ENCODE measurements around the gene KRT6A.

The KRT6A gene

GRCh38 chr12:52493172-52493571 lies at the start of gene KRT6A:
Gene KRT6A, minus strand, starts transcription at chr12:52493257. Its CDS starts 69 bp downstream, at chr12:52493188.
- DNase-seq (ENCODE audit: low spot score), result no peak

- no peak for DNase-seq (ENCODE audit: low spot score)
Measured at GRCh38 chr12:52542157-52542556, 49.1 kb upstream of the KRT6A start.

- DNase-seq (ENCODE audit: low spot score), result no peak
Measured at GRCh38 chr12:52541709-52542108, 48.7 kb upstream of the KRT6A start.

GRCh38 chr12:52540531-52540930 lies 47.5 kb upstream of the KRT6A start:
- DNase-seq (ENCODE audit: low spot score), result no peak

DNA sequence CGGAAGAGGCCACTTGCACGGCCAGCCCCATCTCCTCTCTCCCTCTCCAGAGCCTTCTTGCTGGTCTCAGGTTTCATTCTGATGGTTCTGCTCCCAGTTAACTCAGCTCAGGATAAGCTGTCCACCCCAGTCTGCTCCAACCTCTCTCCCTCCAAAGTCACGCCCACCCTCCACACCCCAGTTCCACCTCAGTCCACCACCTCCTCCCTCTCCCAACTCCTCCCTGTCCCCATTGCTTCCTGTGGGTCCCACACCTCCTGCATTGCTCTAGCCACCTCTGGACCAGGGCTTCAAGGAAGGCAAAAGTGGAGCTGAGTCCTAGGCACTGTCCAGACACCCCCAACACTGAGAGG lies 46.7 kb upstream of the KRT6A start:
- DNase-seq (ENCODE audit: low spot score), result no peak

GRCh38 chr12:52539083-52539820 lies 46.2 kb upstream of the KRT6A start:
- DNase-seq (ENCODE audit: low spot score), result no peak

- DNase-seq (ENCODE audit: low spot score), result no peak
Measured at GRCh38 chr12:52537101-52537500, 44.0 kb upstream of the KRT6A start.

DNA sequence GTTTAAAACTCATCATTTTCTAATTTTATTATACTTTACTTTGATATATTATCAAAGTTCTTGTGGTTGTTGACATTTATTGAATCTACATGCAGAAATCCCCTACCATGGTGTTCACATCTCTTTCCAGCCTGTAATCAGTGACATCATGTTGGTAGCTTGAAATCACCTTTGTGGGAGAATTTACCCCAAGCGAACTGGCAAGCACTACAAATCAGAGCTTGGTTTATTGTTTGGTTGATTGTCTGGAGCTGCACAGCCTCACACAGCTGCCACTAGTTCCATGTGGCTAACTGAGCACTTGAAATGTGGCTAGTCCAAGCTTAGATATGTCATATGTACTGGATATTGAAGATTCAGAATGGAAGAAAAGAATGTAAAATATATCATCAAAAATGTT lies 42.5 kb upstream of the KRT6A start:
- DNase-seq (ENCODE audit: low spot score), result no peak

- DNase-seq (ENCODE audit: low spot score), result peak; percentile 47
Measured at GRCh38 chr12:52534482-52534881, 41.4 kb upstream of the KRT6A start.

GRCh38 chr12:52533686-52534470 lies 40.8 kb upstream of the KRT6A start:
- DNase-seq (ENCODE audit: low spot score), result no peak

DNA sequence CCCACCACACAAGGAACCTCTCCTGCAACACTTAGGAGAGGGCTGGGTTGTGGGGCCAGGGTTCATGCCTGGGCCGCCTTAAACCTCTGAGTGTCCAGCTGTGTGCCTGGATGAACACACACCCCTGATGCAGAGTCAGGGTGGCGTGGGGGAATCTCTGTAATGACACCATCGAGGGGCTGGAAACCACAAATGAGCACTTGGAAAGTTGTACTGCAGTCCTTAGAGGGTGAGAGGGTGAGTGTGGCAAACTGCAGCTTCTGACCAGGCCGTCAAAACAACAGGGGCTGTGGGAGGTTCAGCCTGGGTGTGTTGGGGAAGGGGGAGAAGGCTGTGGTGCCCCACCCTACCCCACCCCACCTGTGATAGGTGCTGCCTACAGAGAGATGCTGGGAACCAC lies 39.6 kb upstream of the KRT6A start:
- DNase-seq (ENCODE audit: low spot score), result no peak

GRCh38 chr12:52531566-52532300 lies 38.7 kb upstream of the KRT6A start:
- no peak for DNase-seq (ENCODE audit: low spot score)

DNA sequence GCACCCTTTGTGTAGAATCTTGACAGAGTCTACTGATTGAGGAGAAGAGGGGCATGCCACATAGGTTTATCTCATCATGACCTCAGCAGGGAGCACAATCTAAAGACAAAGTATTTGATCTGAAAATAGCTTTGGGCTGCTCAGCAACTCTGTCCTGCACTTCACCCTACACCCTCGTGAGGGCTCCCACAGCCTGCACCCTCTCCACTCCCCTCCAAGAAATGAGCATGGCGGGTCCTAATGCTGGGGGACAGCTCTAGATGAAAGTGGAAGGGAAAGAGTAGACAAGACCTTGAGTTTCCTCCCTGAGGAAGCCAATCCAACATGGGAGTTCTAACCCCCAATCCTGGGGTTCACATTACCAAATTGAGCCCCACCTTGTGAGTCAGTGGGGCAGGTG lies 37.8 kb upstream of the KRT6A start:
- no peak for DNase-seq (ENCODE audit: low spot score)

DNA sequence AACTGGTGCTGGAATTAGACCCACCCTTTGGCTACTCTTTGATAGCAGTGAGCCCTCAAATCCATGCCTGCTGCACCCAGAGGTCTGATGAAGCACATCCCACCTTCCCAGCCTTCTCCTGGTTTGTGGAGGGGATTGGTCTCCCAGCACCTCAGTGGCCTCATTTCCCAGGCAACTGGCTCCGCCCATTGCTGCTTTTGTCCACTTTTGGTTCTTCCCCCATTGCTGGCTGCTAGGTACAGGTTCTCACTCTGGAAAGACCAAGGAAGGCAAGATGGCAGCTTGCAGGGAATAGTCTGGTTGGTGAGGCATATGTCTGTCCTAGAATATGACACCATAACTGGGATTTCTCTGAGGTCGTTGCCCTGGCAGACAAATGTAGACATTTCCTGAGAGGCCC lies 37.3 kb upstream of the KRT6A start:
- no peak for DNase-seq (ENCODE audit: low spot score)

DNA sequence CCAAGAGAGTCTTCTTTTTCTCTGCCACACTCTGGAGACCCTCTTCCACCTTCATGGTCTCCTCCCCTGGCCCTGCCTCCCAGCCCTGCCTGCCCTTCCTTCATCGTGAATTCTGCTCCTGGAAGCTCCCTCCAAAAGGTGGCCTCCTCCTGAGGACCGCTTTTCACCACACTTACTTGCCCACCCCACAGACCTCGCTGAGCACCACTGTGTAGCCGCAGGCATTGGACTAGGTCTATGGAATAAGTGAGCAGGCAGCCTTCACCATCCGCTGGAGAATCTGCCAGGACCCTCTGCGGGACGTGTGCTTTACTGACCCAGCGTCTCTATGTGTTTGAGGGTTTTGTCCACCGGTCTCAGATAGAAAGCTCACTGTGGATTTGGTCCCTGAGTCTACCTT lies 36.8 kb upstream of the KRT6A start:
- no peak for DNase-seq (ENCODE audit: low spot score)

DNA sequence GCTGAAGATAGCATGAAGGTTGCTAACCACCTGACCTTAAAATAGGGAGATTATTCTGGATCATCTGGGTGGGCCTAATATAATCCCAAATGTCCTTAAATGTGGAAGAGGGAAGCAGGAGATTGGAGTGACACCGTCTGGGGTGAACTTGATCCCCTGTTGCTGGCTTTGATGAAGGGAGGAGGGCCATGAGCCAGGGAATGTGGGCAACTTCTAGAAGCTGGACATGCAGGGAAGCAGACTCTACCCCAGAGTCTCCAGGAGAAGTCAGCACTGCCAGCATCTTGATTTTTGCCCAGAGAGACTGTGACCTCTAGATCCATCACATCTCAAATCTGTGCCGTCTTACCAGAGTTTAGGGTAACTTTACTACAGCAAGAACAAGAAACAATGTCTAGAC lies 36.4 kb upstream of the KRT6A start:
- DNase-seq (ENCODE audit: low spot score), result no peak

DNA sequence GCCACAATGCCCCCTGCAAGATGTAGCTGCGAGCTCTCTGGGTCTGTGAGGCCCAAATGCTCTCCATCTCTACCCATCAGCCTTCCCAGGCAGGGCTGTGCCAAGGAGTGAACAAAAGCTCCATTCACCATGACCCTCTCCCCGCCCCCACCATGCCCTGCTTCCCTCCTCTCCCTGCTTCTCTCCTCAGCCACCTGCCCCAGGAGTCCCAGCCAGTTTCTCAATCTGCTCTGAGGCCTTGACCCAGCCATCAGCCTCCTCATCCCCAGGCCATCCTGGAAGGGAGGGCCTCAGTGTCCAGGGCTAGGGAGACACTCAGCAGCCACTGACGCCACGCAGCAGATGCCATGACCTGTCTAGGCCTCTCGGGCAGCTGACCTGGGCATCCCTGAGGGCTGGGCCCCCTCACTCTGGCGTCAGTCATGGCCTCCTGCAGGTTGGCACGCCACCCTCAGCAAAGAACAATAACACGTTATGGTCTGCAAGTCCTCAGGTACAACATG lies 35.6 kb upstream of the KRT6A start:
- DNase-seq (ENCODE audit: low spot score), result no peak

DNA sequence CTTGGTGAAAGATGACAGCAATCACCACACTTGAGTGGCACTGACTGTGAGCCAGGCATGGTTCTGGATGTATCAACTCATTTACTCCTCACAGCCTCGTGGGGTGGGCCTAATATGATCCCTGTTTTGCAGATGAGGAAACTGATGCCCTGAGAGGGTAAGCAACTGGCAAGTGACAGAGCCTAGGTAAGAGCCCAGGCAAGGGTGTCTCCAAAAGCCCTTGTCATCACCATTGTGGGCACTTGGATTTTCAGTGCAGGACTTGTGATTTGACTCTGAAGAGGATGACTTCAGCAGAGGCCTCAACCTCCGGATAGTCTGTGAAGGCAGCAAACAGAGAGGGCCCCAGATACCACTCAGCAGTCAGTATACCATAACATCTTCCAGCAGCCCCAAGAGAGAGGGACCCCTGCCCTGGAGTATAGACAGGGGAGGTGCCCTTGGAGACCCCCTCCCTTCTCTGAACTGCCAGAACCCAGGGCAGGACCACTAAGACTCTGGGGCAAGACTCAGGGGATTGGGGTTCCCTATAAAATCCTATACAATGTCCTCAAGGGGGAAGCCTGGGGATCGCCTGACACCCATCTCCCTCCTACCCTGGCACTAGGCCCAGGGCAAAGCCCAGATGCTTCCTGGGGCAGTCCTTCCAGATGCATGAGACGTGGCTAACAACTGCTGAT lies 34.2 kb upstream of the KRT6A start:
- DNase-seq (ENCODE audit: low spot score), result no peak

GRCh38 chr12:52526511-52526951 lies 33.5 kb upstream of the KRT6A start:
- DNase-seq (ENCODE audit: low spot score), result no peak

DNA sequence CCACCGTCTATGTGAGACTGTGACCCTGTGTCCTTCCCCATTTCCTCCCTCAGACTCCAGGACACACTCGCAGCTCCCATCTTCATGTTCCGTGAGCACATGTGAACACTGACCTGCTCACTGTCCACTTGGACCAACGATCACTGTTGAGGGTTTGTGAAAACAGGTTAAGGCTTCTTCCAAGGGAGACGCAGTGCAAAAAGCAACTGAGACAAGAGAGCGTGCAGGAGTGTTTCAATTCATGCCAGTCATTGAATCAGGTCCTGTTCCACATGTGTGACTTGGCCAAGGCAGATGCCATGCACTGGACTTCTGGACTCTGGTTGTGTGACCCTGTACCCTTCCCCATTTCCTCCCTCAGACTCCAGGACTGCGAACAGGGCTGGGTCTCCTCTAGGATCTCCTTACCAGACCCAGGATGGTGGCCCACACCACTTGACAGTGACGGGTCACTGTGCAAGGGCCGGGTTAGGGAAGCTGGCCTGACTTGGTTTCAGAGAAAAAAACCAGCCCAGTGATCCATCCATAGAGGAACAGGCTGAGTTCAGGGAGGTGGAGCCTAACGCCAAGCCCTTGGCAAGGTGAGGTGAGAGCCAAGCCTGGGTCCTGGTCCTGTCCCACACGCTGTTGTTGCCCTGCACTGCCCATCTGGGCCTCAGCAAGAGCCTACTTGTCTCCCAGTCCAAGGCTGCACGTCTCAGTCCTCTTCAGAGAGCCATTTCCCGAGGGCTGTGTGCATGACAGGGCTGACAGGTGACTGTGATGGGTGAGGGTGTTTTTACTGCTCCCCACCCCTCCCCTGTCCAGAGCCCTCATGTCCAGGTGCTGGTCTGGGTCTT lies 32.8 kb upstream of the KRT6A start:
- DNase-seq (ENCODE audit: low spot score), result no peak

DNA sequence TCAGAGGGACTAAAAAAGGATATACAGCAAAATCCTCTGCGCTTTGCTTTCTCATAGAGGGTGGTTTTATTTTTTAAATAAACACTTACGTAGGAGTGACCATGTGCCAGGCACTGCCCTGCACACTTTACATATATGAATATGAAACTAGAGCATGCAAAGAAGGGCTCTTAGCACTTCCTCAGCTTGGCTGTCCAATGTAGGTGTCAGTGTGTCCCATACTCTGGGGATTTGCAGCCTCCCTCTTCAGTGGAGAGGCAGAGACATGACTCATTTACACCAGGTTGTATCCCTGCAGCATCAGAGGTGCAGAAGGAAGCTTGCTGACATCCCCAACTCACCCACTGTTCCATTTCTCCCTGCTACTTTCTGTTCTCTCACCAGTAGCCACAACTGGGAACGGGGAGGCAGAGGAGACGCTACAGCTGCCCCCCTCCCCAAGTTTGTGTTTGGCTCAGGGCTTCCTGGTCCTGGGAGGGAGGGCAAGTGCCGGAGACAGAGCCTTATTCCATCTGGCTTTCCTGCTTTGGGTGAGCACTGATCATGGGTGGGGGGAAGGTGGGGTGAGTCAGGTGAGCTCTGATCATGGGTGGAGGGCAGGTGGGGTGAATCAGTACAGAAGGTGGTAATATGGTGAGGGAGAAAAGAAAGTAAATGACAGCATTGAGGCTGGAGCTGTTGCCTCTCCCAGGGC lies 32.0 kb upstream of the KRT6A start:
- DNase-seq (ENCODE audit: low spot score), result no peak
